NCI-H146 treated with DMSO at 0.1 percent for 48 hours (cell line): ENCODE measurements around the gene EFTUD2.
"Not testable (repeated sequence)": the region's sequence is repeated elsewhere in the genome, so short reads cannot be mapped to it uniquely, and the experiment has no call there.

Source experiments
- DNase-seq: peaks from one replicate; lab custom pipeline; 2025; ENCODE audit not compliant: unreplicated experiment; lab: John Stamatoyannopoulos, UW

EFTUD2 gene

DNA sequence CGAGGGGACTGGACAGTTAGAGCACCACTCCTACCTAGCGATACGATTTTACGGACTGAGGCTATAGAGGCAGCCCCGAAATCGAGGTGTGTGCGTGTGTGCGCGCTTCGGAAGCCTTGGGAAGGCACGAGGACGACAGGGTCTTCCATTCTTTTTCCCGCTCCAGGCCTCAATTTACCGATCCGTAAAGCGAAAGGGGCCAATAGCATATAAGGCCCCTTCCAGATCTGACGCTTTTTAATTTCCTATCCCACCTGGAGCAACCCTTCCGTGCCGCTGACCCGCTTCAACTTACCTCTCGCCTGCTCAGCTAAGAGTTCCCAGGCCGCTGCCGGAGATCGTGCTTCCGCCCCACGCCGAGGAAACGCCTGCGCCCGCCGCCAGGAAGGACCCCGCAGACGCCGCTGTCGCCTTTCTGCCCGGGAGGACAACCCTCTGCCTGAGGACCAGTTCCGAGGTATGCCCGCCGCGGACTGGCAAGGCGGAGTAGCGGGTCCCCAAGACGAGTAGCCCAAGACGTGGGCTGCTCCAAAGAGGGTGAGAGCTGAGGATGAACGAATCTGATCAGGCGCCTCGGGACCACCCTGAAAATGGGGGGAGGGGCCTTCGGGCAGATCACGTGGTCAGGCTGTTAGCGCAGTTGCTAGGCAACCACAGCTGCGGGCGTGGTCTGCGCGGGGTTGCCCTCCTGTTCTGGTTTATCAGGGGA lies at the start of gene EFTUD2:
EFTUD2 (minus strand) TSS at position 372 of the 709 bp plus-strand sequence. CDS start 4,924 bp downstream, outside the sequence.
- DNase-seq, result peak; percentile 84

GRCh38 chr17:44948315-44948795 lies 49.1 kb upstream of the EFTUD2 start:
- no peak for DNase-seq

DNA sequence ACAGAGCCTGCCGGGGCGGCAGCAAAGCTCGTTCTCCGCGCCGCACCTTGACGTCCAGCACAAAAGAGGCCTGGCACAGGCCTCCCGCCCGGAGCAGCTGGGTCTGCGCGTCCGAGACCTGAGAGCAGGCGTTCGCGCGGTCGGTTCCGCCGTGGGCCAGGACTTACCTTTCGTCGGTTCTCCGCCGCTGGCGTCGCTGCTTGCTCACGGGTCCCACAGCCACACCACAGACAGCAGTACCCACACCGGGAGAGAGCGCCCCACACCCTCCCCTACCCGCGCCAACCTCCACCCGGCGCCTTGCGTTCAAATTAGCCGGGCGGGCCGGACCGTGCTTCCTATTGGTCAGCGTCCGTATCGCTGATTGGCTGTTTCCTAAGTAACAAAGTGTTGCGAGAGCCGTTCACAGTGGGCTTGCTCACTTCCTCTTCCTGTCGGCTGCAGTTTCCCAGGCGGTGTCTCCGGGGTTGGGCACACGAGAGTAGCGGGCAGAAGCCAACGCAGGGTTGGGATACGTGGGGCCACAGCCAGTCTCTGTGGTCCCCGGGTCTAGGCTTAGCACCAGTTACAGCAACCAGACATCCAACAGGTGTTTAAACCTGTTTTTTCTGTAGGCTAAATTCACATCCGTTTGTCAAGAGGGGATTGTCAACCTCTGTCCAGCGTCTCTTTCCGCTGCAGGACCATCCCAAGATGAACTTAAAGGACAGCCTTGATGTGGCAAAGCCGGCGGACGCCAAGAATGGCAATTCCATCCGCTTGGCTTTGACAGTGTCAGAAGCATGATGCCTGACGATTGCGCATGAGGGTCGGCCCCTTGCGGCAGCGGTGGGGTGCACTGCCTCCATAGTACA lies 48.4 kb upstream of the EFTUD2 start, which contains the start of gene KIF18B:
KIF18B (minus strand) TSS at position 313 of the 854 bp plus-strand sequence. CDS start 11,429 bp downstream, outside the sequence.
- peak; percentile 89 for DNase-seq

DNA sequence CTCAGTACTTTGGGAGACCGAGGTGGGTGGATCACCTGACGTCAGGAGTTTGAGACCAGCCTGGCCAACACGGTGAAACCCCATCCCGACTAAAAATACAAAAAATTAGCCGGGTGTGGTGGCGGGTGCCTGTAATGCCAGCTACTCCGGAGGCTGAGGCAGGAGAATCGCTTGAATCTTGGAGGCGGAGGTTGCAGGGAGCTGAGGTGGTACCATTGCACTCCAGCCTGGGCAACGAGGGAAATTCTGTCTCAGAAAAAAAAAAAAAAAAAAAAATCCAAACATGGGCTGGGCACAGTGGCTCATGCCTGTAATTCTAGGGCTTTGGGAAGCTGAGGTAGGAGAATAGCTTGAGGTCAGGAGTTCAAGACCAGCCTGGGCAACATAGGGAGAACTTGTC lies 46.4 kb upstream of the EFTUD2 start:
- DNase-seq, result not testable (repeated sequence)

GRCh38 chr17:44942456-44942855 lies 43.2 kb upstream of the EFTUD2 start:
- DNase-seq, result no peak

- DNase-seq, result no peak
These were observed 42.6 kb upstream of the EFTUD2 start for GRCh38 chr17:44941712-44942331.

- DNase-seq, result no peak
These were observed 41.5 kb upstream of the EFTUD2 start for GRCh38 chr17:44940768-44941167.

- DNase-seq, result no peak
These were observed 41.1 kb upstream of the EFTUD2 start for GRCh38 chr17:44940317-44940716.

DNA sequence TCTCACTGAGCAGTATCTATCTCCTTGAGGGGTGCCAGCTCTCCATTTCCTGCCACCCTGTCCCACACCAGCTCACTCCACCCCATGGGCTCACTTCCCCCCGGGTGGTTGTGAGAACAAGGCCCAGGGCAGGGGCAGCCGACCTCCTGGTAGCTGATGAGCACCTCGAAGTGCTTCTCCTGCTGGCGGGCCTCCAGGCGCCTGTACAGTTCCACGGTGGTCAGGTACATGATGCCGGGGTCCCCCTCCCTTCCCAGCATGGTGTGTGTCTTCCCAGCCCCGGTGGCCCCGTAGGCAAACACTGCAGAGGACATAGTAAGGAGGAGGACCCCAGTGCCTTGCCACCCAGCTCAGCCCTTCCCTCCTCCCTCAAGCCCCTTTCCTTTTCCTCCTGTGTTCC lies 35.9 kb upstream of the EFTUD2 start:
- no peak for DNase-seq

DNA sequence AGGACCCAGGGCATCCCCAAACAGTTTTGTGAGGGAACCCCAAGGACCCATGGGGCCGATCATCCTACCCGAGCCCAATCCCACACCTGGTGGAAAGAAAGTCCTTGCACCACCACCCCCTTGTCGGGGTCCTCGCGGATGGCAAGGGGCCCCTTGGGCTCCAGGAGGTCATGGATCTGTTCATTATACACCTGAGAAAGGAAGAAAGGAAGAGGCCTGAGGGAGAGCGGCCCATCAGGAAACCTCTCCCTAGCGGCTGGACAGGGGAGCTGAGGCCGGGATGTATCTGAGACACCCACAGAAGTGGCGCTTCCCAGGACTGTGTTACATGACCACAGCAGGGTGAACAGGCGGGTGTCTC lies 35.5 kb upstream of the EFTUD2 start:
- DNase-seq, result no peak

DNA sequence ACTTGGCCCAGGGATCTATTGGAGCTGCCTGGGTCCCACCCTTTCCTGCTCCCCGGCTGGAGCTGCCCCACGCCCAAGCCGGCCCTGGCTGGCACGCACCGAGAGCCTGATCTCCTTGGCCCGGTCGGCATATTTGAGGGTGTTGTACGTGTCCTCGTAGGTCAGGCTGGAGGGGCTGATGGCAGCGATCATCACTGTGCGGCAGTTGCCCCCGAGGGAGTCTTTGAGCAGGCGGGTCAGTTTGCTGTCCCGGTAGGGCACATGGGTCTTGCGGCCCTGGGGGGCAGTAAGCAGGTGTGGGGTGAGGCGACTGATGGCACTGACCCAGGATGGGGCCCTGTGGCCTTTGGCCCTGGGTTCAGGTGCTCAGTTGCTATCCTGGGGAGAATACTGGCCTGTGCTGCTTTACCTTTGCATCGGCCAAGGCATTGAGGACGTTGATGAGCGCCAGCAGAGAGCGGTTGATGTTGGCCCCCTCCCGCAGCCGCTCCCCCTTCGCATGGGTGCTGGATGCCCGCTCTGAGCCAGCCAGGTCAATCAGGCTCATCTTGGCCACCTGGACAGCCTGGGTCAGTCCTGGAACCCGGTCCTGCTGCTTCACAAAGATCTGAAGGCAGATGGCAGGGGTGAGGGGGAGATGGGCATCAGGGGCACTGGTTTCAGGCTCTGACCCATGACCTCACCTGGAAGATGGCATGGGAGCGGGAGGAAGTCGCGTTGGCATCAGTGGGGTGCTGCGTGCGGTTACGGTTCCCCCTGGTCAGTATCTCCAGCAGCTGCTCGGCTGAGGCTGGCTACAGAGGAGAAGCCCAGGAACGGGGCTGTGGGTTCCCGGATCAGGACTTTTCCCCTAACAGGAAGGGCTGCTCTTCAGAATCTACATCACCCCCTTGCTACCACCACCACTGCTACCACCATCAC lies 34.8 kb upstream of the EFTUD2 start:
- no peak for DNase-seq

- no peak for DNase-seq
These were observed 33.5 kb upstream of the EFTUD2 start for GRCh38 chr17:44932787-44933097.

DNA sequence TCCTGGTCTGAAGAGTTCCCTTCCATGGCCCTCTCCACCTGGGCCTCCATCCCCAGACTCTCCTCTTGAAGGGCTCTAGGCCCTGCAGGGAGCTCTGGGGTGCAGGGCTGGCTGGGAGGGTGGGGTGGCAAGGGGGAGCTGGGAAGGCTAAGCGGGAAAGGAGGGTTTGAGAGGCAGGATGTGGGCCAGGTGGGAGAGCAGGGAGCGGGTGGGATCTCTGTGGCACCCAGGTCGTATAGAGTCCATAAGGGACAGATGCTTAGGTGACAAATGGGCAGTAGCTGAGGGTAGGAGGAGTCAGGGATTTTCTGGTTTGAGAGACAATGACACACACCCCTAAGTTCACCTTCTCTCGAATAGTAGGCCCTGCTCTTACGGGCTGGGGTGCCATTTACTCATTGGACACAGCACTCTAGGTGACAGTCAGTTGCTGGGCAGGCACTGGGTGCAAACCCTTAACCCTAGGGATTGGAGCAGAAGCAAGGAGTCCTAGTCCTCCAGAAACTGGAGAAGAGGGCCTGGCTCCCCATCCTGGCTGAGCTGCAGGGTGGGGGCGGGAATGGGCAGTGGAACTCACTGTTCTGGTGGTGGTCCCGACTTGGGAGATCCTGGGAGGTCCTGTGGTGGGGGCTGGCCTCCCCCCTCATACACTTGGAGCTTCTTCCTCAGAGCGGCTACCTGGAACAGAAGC lies 33.0 kb upstream of the EFTUD2 start:
- no peak for DNase-seq

GRCh38 chr17:44931376-44931775 lies 32.1 kb upstream of the EFTUD2 start:
- no peak for DNase-seq

DNA sequence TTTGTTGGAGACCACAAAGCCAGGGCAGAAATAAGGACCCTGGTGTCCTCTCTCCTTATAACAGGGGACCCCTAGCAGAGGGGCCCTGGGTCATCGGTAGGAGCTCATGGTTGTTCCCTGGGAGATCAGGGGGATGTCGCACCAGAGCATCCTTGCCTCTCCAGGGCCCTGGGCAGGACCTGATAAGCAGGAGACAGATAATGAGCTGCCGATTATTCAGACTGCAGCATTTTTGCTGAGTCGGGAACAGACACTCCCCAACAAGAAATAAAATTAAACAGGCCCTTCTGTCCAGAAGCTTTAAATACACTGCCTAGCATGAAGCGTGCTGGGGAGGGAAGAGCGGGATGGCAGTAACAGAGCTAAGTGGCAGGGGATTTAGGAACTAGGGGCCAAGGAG lies 31.4 kb upstream of the EFTUD2 start:
- no peak for DNase-seq

DNA sequence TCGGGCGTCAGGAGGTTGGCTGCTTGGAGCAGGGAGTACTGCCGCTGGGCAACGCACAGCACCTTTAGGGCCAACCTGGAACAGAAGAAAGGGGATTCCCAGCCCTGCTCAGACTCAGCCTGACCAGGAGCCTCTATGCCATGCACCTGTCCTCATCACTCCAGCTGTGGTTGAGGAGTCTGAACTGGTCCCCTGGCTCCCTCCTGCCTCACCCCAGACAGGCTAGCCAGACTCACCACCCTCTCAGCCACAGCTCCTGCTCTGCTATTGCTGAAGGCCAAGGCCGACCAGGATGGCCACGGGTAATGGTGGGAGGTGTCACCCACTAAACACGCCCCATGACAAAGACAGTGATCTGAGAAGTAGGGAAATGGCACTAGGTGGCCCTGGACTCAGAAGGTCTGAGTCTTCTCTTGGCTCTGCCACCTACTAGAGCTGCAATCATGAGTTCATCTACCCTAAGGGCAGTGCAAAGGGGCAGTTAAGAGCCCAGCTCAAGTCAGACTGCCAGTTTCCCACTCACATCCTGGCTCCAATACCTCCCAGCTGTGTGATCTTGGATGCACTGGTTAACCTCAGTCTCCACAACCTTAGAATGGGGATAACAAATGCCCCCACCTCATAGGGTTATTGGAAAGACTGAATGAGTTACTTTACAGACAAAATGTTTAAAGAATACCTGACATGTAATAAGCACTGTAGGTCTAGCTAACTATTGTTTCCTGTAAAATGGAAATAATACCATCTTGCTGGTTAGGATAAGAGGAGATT lies 29.9 kb upstream of the EFTUD2 start:
- DNase-seq, result no peak

- no peak for DNase-seq
These were observed 28.9 kb upstream of the EFTUD2 start for GRCh38 chr17:44928136-44928535.

GRCh38 chr17:44927696-44928095 lies 28.5 kb upstream of the EFTUD2 start:
- DNase-seq, result no peak

DNA sequence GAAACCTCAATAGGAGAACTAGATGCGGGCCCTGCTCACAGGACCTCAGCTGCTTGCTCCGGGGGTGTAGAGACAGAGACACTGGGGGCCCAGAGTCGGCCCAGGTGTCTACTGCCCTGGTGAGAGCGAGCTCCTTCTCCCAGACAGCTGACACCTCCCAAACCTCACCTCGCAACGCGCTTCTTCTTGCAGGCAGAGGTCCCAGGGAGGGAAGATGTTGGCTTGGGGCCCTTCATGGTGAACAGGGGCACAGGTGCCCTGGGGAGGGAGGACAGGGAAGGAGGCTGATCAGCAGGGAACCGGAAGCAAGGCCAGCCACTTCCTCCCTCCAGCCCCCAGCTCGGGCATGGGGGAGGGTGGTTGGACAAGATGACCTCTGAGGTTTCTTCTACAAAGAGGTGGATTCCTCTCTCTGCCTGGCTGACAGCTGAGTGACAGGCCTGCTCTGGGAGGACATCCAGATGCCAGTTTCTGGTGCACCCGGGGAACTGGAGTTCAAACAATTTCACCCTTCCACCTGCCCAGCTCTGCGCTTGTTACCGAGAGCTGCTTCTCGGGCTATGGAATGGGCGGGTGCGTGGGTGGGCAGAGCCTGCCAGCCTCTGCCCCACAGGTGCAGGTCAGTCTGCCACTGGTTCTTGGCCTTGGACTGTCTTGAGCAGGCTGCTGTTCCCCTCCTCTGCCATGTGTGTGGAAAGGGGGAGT lies 27.7 kb upstream of the EFTUD2 start:
- no peak for DNase-seq
